ENCODE data around the gene SLC7A9.
"Not testable (repeated sequence)": the region's sequence is repeated elsewhere in the genome, so short reads cannot be mapped to it uniquely, and the experiment has no call there.

The SLC7A9 gene

GRCh38 chr19:32800191-32800590 lies 69.4 kb downstream of the SLC7A9 start:
- H3K27ac ChIP-seq (ENCODE audit: low read depth, low read length), result no peak overlapping the region
- H3K79me2 ChIP-seq (ENCODE audit: control insufficient read depth, insufficient read depth, low read length, unreplicated experiment), result no peaks in the 10 kb centered on the region
- H2AFZ ChIP-seq (ENCODE audit: low read length, unreplicated experiment), result no peak overlapping the region
- H3K36me3 ChIP-seq (ENCODE audit: insufficient read depth, low read length), result no peaks in the 10 kb centered on the region
- no peak overlapping the region for H3K4me3 ChIP-seq (ENCODE audit: low read depth, low read length)
- no peaks in the 10 kb centered on the region; the same call in 1 of the 2 replicates for H3K27me3 ChIP-seq (ENCODE audit: insufficient read depth, low read length)
- H3K4me1 ChIP-seq (ENCODE audit: control insufficient read depth, insufficient read depth, low read length, unreplicated experiment), result no peaks in the 10 kb centered on the region

DNA sequence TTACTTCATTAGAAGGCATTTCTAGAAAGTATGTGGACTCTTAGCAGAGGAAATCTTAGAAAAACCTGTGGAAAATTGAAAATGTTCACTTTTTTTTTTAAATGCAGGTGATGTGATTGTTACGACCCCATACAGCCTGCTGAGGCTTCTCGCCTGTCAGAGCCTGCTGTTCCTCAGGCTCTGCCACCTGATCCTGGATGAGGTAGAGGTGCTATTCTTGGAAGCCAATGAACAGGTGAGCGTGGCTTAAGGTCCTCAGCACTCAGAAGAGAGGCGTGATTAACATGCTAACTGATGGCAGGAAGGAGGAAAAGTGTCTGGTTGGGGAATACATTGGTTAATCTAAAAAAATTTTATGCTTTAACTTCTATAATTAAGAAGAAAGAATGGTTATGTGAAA lies 71.4 kb downstream of the SLC7A9 start:
- no peak overlapping the region for H2AFZ ChIP-seq (ENCODE audit: low read length, unreplicated experiment)
- H3K4me1 ChIP-seq (ENCODE audit: control insufficient read depth, insufficient read depth, low read length, unreplicated experiment), result no peaks in the 10 kb centered on the region
- no peak overlapping the region for H3K27ac ChIP-seq (ENCODE audit: low read depth, low read length)
- H3K27me3 ChIP-seq (ENCODE audit: insufficient read depth, low read length), result no peaks in the 10 kb centered on the region; the same call in 1 of the 2 replicates
- H3K36me3 ChIP-seq (ENCODE audit: insufficient read depth, low read length), result no peaks in the 10 kb centered on the region
- no peak overlapping the region for H3K4me3 ChIP-seq (ENCODE audit: low read depth, low read length)
- H3K79me2 ChIP-seq (ENCODE audit: control insufficient read depth, insufficient read depth, low read length, unreplicated experiment), result no peaks in the 10 kb centered on the region

GRCh38 chr19:32789429-32789828 lies 80.1 kb downstream of the SLC7A9 start:
- Histone ChIP-seq H3K36me3 (ENCODE audit: insufficient read depth, low read length) (no peaks in the 10 kb centered on the region), H2AFZ (ENCODE audit: low read length, unreplicated experiment) (no peak overlapping the region), H3K79me2 (ENCODE audit: control insufficient read depth, insufficient read depth, low read length, unreplicated experiment) (no peaks in the 10 kb centered on the region), H3K27me3 (ENCODE audit: insufficient read depth, low read length) (no peaks in the 10 kb centered on the region; the same call in 1 of the 2 replicates), H3K4me3 (ENCODE audit: low read depth, low read length) (no peak overlapping the region), H3K4me1 (ENCODE audit: control insufficient read depth, insufficient read depth, low read length, unreplicated experiment) (no peaks in the 10 kb centered on the region), H3K27ac (ENCODE audit: low read depth, low read length) (no peak overlapping the region)

DNA sequence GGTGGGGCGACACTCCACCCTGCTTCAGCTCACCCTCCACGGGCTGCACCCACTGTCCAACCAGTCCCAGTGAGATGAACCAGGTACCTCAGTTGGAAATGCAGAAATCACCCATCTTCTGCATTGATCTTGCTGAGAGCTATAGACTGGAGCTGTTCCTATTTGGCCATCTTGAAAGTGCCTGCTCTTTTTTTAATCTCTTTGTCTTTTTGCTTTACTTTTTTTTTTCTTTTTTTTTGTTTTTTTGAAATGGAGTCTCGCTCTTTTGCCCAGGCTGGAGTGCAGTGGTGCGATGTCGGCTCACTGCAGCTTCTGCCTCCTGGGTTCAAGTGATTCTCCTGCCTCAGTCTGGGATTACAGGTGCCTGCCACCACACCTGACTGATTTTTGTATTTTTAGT lies 81.7 kb downstream of the SLC7A9 start:
- not testable (repeated sequence) for H3K27ac ChIP-seq (ENCODE audit: low read depth, low read length); H3K27me3 ChIP-seq (ENCODE audit: insufficient read depth, low read length); H3K4me3 ChIP-seq (ENCODE audit: low read depth, low read length); H2AFZ ChIP-seq (ENCODE audit: low read length, unreplicated experiment); H3K4me1 ChIP-seq (ENCODE audit: control insufficient read depth, insufficient read depth, low read length, unreplicated experiment); H3K36me3 ChIP-seq (ENCODE audit: insufficient read depth, low read length); H3K79me2 ChIP-seq (ENCODE audit: control insufficient read depth, insufficient read depth, low read length, unreplicated experiment)

DNA sequence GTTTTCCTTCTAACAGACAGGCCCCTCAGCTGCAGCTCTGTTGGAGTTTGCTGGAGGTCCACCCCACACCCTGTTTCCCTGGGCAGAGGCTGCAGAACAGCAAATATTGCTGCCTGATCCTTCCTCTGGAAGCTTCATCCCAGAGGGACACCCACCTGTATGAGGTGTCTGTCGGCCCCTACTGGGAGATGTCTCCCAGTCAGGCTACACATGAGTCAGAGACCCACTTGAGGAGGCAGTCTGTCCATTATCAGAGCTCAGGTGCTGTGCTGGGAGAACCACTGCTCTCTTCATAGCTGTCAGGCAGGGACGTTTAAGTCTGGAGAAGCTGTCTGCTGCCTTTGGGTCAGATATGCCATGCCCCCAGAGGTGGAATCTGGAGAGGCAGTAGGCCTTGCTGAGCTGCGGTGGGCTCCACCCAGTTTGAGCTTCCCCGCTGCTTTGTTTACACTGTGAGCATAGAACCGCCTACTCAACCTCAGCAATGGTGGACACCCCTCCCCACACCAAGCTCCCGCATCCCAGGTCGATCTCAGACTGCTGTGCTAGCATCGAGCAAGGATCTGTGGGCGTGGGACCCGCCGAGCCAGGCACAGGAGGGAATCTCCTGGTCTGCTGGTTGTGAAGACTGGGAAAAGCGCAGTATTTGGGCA lies 82.3 kb downstream of the SLC7A9 start:
- not testable (repeated sequence) for H3K79me2 ChIP-seq (ENCODE audit: control insufficient read depth, insufficient read depth, low read length, unreplicated experiment); H3K4me1 ChIP-seq (ENCODE audit: control insufficient read depth, insufficient read depth, low read length, unreplicated experiment); H3K4me3 ChIP-seq (ENCODE audit: low read depth, low read length); H2AFZ ChIP-seq (ENCODE audit: low read length, unreplicated experiment); H3K27me3 ChIP-seq (ENCODE audit: insufficient read depth, low read length); H3K36me3 ChIP-seq (ENCODE audit: insufficient read depth, low read length); H3K27ac ChIP-seq (ENCODE audit: low read depth, low read length)

DNA sequence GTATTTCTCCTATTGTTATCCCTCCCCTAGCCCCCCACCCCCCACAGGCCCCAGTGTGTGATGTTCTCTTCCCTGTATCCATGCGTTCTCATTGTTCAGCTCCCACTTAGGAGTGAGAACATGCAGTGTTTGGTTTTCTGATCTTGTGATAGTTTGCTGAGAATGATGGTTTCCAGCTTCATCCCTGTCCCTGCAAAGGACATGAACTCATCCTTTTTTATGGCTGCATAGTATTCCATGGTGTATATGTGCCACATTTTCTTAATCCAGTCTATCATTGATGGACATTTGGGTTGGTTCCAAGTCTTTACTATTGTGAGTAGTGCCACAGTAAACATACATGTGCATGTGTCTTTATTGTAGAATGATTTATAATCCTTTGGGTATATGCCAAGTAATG lies 87.5 kb downstream of the SLC7A9 start:
- not testable (repeated sequence) for H3K4me3 ChIP-seq (ENCODE audit: low read depth, low read length); H3K79me2 ChIP-seq (ENCODE audit: control insufficient read depth, insufficient read depth, low read length, unreplicated experiment); H3K4me1 ChIP-seq (ENCODE audit: control insufficient read depth, insufficient read depth, low read length, unreplicated experiment); H3K27ac ChIP-seq (ENCODE audit: low read depth, low read length); H3K36me3 ChIP-seq (ENCODE audit: insufficient read depth, low read length); H2AFZ ChIP-seq (ENCODE audit: low read length, unreplicated experiment); H3K27me3 ChIP-seq (ENCODE audit: insufficient read depth, low read length)

DNA sequence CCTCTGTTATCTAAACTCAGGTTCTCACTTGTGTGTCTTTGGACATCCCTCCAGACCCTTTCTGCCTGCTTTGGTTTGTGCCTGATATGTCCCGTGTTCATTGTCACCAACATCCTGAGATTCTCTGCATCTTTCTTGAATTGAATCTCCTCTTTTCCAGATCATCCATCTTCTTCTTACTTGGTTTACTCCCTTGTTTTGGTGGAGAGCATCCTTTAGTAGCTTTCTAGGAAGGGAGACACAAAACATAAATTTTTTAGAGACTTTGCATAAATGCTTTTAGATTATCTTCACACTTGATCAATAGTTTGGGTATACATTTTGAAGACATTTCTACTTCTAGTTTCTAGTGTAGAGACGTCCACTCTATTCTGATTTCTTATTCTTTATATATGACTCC lies 88.3 kb downstream of the SLC7A9 start:
- Histone ChIP-seq H3K27me3 (ENCODE audit: insufficient read depth, low read length) (no peaks in the 10 kb centered on the region), H3K4me3 (ENCODE audit: low read depth, low read length) (no peak overlapping the region), H3K36me3 (ENCODE audit: insufficient read depth, low read length) (no peaks in the 10 kb centered on the region), H3K4me1 (ENCODE audit: control insufficient read depth, insufficient read depth, low read length, unreplicated experiment) (no peaks in the 10 kb centered on the region), H3K27ac (ENCODE audit: low read depth, low read length) (no peak overlapping the region), H2AFZ (ENCODE audit: low read length, unreplicated experiment) (no peak overlapping the region), H3K79me2 (ENCODE audit: control insufficient read depth, insufficient read depth, low read length, unreplicated experiment) (no peaks in the 10 kb centered on the region)
